Right kidney (tissue), 1 donor: ENCODE results near the gene RUNX2.
A peak's percentile ranks its signal among the peaks of the same experiment; 100 is the strongest.

Experiments used
- DNase-seq: peaks from one replicate; pipeline ENCODE4 v3.0.0-alpha.2; 2016

Gene RUNX2

GRCh38 chr6:45677381-45678284 lies 349.5 kb downstream of the RUNX2 start:
- peak; percentile 70 for DNase-seq

- no peak for DNase-seq
These were observed 350.1 kb downstream of the RUNX2 start for GRCh38 chr6:45678285-45678607.

- no peak for DNase-seq
These were observed 351.0 kb downstream of the RUNX2 start for GRCh38 chr6:45679163-45679562.

- DNase-seq, result no peak
These were observed 351.5 kb downstream of the RUNX2 start for GRCh38 chr6:45679631-45680030.

GRCh38 chr6:45681860-45682511 lies 353.9 kb downstream of the RUNX2 start:
- DNase-seq, result no peak

GRCh38 chr6:45684476-45684875 lies 356.3 kb downstream of the RUNX2 start:
- no peak for DNase-seq

- no peak for DNase-seq
These were observed 356.9 kb downstream of the RUNX2 start for GRCh38 chr6:45685076-45685475.

GRCh38 chr6:45686841-45687569 lies 358.9 kb downstream of the RUNX2 start:
- no peak for DNase-seq

- no peak for DNase-seq
These were observed 359.4 kb downstream of the RUNX2 start for GRCh38 chr6:45687570-45687969.

GRCh38 chr6:45688180-45688579 lies 360.1 kb downstream of the RUNX2 start:
- DNase-seq, result no peak

- DNase-seq, result no peak
These were observed 361.9 kb downstream of the RUNX2 start for GRCh38 chr6:45689926-45690615.

GRCh38 chr6:45690846-45691245 lies 362.7 kb downstream of the RUNX2 start:
- no peak for DNase-seq

- no peak for DNase-seq
These were observed 363.3 kb downstream of the RUNX2 start for GRCh38 chr6:45691426-45691825.

- no peak for DNase-seq
These were observed 363.9 kb downstream of the RUNX2 start for GRCh38 chr6:45692021-45692420.

GRCh38 chr6:45696738-45697137 lies 368.6 kb downstream of the RUNX2 start:
- no peak for DNase-seq

- DNase-seq, result no peak
These were observed 369.5 kb downstream of the RUNX2 start for GRCh38 chr6:45697605-45698004.

- no peak for DNase-seq
These were observed 369.9 kb downstream of the RUNX2 start for GRCh38 chr6:45698046-45698445.

- DNase-seq, result no peak
These were observed 371.5 kb downstream of the RUNX2 start for GRCh38 chr6:45699663-45700062.

- DNase-seq, result no peak
These were observed 375.0 kb downstream of the RUNX2 start for GRCh38 chr6:45702849-45703739.

GRCh38 chr6:45704056-45704800 lies 376.1 kb downstream of the RUNX2 start:
- no peak for DNase-seq
